Kidney capillary endothelial cell (primary cell): ENCODE results near the gene UBR4.
"Not testable (repeated sequence)": the region's sequence is repeated elsewhere in the genome, so short reads cannot be mapped to it uniquely, and the experiment has no call there.

ENCODE experiments used
- DNase-seq: peaks from one replicate; pipeline ENCODE4 v3.0.0-alpha.2; 2018; ENCODE audit warnings: low spot score

UBR4 gene

GRCh38 chr1:19209990-19210771, at the start of gene UBR4:
Gene UBR4 (minus strand): TSS chr1:19210266. CDS start chr1:19210248, 18 bp downstream.
- DNase-seq: peak; percentile 90

- DNase-seq: no peak
These were observed 48.3 kb upstream of the UBR4 start for GRCh38 chr1:19258353-19258752.

GRCh38 chr1:19257178-19257914, 47.3 kb upstream of the UBR4 start:
- no peak for DNase-seq

GRCh38 chr1:19256301-19256700, 46.2 kb upstream of the UBR4 start:
- not testable (repeated sequence) for DNase-seq

GRCh38 chr1:19255288-19255687, 45.2 kb upstream of the UBR4 start:
- no peak for DNase-seq

- no peak for DNase-seq
These were observed 44.4 kb upstream of the UBR4 start for GRCh38 chr1:19254416-19254815.

GRCh38 chr1:19251305-19252196, 41.5 kb upstream of the UBR4 start, which contains the start of the genes EMC1 and MRTO4:
Gene EMC1 (minus strand): TSS chr1:19251524. CDS start chr1:19251509, 15 bp downstream.
Gene MRTO4 (plus strand): TSS chr1:19251805. CDS start chr1:19251836, 31 bp downstream.
- peak; percentile 83 for DNase-seq

- DNase-seq: no peak
These were observed 40.7 kb upstream of the UBR4 start for GRCh38 chr1:19250629-19251304.

- peak; percentile 50 for DNase-seq
These were observed 30.8 kb upstream of the UBR4 start for GRCh38 chr1:19240673-19241538.

- DNase-seq: no peak
These were observed 29.8 kb upstream of the UBR4 start for GRCh38 chr1:19239876-19240275.

- no peak for DNase-seq
These were observed 24.2 kb upstream of the UBR4 start for GRCh38 chr1:19234224-19234623.

- no peak for DNase-seq
These were observed 22.4 kb upstream of the UBR4 start for GRCh38 chr1:19232524-19232846.

GRCh38 chr1:19231736-19232523, 21.9 kb upstream of the UBR4 start:
- DNase-seq: not testable (repeated sequence)

- DNase-seq: no peak
These were observed 19.8 kb upstream of the UBR4 start for GRCh38 chr1:19229828-19230325.

GRCh38 chr1:19229229-19229628, 19.2 kb upstream of the UBR4 start:
- no peak for DNase-seq

- no peak for DNase-seq
These were observed 13.1 kb upstream of the UBR4 start for GRCh38 chr1:19222979-19223824.

- no peak for DNase-seq
These were observed 12.5 kb upstream of the UBR4 start for GRCh38 chr1:19222573-19222972.

- no peak for DNase-seq
These were observed 10.9 kb upstream of the UBR4 start for GRCh38 chr1:19220991-19221390.
